A673 (cell line): ENCODE results near the gene ZEB2. TPM values are rescaled to one million over a fixed set of nuclear protein-coding genes. Genes with fewer than 3 reads are reported as not detected.

ENCODE experiments used
- BruUV-seq: library from RNA; stranded (reverse); fragments of 400-500 nt; replicated peaks from 2 replicates; lab custom pipeline; 2021; lab: Mats Ljungman, UMichigan
- CTCF ChIA-PET: fragments of 300-600 bp; sonication (Branson Sonifier 250); formaldehyde crosslinking; loops from one replicate; lab custom pipeline; 2022; ENCODE audit warnings: antibody characterized with exemption; lab: Charles Lee
- POLR2A ChIA-PET: fragments of 300-600 bp; sonication (Branson Sonifier 250); formaldehyde crosslinking; loops from one replicate; lab custom pipeline; 2022; ENCODE audit warnings: antibody characterized with exemption; ENCODE audit not compliant: low non-redundant PET; lab: Charles Lee
- DNase-seq: peaks from one replicate; pipeline ENCODE4 v3.0.0-alpha.2; 2015; ENCODE audit warnings: low spot score
- H3K27ac ChIP-seq: fragments of 200-600 bp; sonication (generic); 2 replicates; pipeline ENCODE4 v1.5.1; 2016; ENCODE audit warnings: mixed run types, low read depth, mild to moderate bottlenecking, mixed read lengths, antibody characterized with exemption, low read length; ENCODE audit not compliant: poor library complexity, severe bottlenecking
- H3K27me3 ChIP-seq: fragments of 200-600 bp; sonication (generic); replicated peaks from 2 replicates; pipeline ENCODE4 v1.6.1; 2017; ENCODE audit warnings: mixed run types, low read depth, mild to moderate bottlenecking, mixed read lengths, antibody characterized with exemption, low read length; ENCODE audit not compliant: insufficient read depth, poor library complexity
- H3K36me3 ChIP-seq: fragments of 200-600 bp; sonication (generic); 2 replicates; pipeline ENCODE4 v1.6.1; 2016; ENCODE audit warnings: mixed run types, mild to moderate bottlenecking, mixed read lengths, antibody characterized with exemption, low read length; ENCODE audit not compliant: insufficient read depth, poor library complexity, severe bottlenecking
- H3K4me1 ChIP-seq: fragments of 200-600 bp; sonication (generic); 2 replicates; pipeline ENCODE4 v1.6.1; 2017; ENCODE audit warnings: mixed run types, mild to moderate bottlenecking, mixed read lengths, antibody characterized with exemption, low read length; ENCODE audit not compliant: insufficient read depth, poor library complexity, severe bottlenecking
- H3K4me3 ChIP-seq: fragments of 200-600 bp; sonication (generic); 2 replicates; pipeline ENCODE4 v1.5.1; 2016; ENCODE audit warnings: low read depth, mixed run types, mild to moderate bottlenecking, mixed read lengths, low read length; ENCODE audit not compliant: poor library complexity, severe bottlenecking
- H3K9me3 ChIP-seq: fragments of 200-600 bp; sonication (generic); 2 replicates; pipeline ENCODE4 v1.6.1; 2016; ENCODE audit warnings: mixed run types, low read depth, mild to moderate bottlenecking, mixed read lengths, antibody characterized with exemption, low read length; ENCODE audit not compliant: poor library complexity, severe bottlenecking
- CTCF ChIP-seq: fragments of 300-800, 200-600 bp; sonication (generic); conservative IDR thresholded peaks from 2 replicates; pipeline ENCODE4 v1.5.1; 2017; ENCODE audit warnings: low read depth, mild to moderate bottlenecking, antibody characterized with exemption, low read length, moderate library complexity, mixed read lengths
- EZH2 ChIP-seq: fragments of 200-600 bp; sonication (generic); IDR thresholded peaks from 2 replicates; pipeline ENCODE4 v1.6.1; 2017; ENCODE audit warnings: borderline replicate concordance, low read depth, mild to moderate bottlenecking, mixed read lengths, antibody characterized with exemption, low read length; ENCODE audit not compliant: poor library complexity, severe bottlenecking
- intact Hi-C: fragments of 100-400 bp; cut with micrococcal nuclease; formaldehyde crosslinking; loops from one replicate; pipeline ENCODE4 v1.10.0; 2022; ENCODE audit not compliant: unreplicated experiment
- total RNA-seq: library from RNA; stranded (reverse); gene quantifications from 2 replicates; pipeline ENCODE4 v1.2.3, GENCODE V29; 2021

Gene ZEB2
- total RNA-seq, 1 experiment from 2014 or later: 146 TPM

GRCh38 chr2:144432921-144433320 is 87.0 kb downstream of the ZEB2 start:
- intact Hi-C loops: no loop called here
- H3K4me3 ChIP-seq: no peak overlapping the region
- no peaks in the 10 kb centered on the region for H3K9me3 ChIP-seq
- no peak overlapping the region for H3K27ac ChIP-seq
- CTCF ChIA-PET: no interaction called here
- TF ChIP-seq EZH2 (no peak), CTCF (no peak)
- DNase-seq: no peak
- POLR2A ChIA-PET: no interaction called here
- no peaks in the 10 kb centered on the region for H3K27me3 ChIP-seq
- BruUV-seq: no TSS peak
- H3K36me3 ChIP-seq: peaks cover 28% of the 10 kb centered on the region
- peaks cover 34% of the 10 kb centered on the region for H3K4me1 ChIP-seq

GRCh38 chr2:144431998-144432397 is 87.9 kb downstream of the ZEB2 start:
- no peaks in the 10 kb centered on the region for H3K9me3 ChIP-seq
- ChIA-PET CTCF (no interaction called here), POLR2A (no interaction called here)
- peaks cover 35% of the 10 kb centered on the region for H3K36me3 ChIP-seq
- DNase-seq: no peak
- no peak overlapping the region for H3K4me3 ChIP-seq
- H3K27ac ChIP-seq: no peak overlapping the region
- TF ChIP-seq EZH2 (no peak), CTCF (no peak)
- BruUV-seq: no TSS peak
- H3K27me3 ChIP-seq: no peaks in the 10 kb centered on the region
- intact Hi-C loops: no loop called here
- peaks cover 30% of the 10 kb centered on the region for H3K4me1 ChIP-seq

GRCh38 chr2:144431392-144431783 is 88.5 kb downstream of the ZEB2 start:
- ChIA-PET CTCF (no interaction called here), POLR2A (interaction anchor here (0.7 kb wide), 1 partner anchor 18 kb away, joined by 3 read pairs; no protein-coding TSS in a partner anchor)
- Histone ChIP-seq H3K4me1 (peaks cover 30% of the 10 kb centered on the region), H3K27ac (peak overlapping the region; percentile 22), H3K27me3 (no peaks in the 10 kb centered on the region), H3K9me3 (no peaks in the 10 kb centered on the region), H3K36me3 (peaks cover 40% of the 10 kb centered on the region), H3K4me3 (no peak overlapping the region)
- no peak for TF ChIP-seq CTCF
- TF ChIP-seq EZH2: no peak
- BruUV-seq: no TSS peak
- intact Hi-C loops: no loop called here
- no peak for DNase-seq
